ENCODE results near the gene VEZT.
"Not testable (repeated sequence)": the region's sequence is repeated elsewhere in the genome, so short reads cannot be mapped to it uniquely, and the experiment has no call there.

VEZT gene

DNA sequence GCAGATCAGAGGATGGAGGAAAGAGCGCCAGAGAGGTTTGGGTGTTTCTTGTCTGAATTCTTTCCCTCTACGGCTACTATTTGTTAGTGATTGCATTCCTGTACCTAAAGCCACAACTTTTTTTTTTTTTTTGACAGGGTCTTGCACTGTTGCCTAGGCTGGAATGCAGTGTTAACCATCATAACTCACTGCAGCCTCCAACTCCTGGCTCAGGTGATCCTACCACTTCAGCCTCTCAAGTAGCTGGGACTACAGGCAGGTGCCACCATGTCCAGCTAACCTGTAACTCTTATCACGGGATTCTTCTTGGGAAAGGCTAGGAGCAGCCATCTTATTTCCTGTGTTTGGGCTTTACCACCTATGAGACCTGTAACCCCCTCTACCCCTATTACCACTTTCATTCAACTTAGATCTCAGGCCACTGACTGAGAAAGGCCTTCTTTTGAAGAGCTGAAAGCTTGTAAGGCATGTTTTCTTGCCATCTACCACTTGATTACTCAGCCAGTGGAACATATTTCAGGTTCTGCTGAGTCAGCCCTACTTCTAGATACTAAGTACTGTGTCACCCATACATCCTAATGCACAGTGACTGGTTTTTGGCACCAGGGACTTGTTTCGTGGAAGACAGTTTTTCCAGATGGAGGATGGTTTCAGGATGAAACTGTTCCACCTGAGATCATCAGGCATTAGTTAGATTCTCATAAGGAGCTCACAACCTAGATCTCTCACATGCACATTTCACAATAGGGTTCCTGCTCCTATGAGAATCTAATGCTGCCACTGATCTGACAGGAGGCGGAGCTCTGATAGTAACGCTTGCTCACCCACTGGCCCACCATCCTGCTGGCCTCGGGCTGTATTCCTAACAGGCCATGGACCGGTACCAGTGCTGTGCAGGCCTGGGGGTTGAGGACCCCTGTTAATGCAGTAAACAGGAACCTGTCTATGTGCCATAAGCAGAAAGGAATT is 6.9 kb downstream of the VEZT start:
- peak; percentile 62 for DNase-seq (ENCODE audit: low read depth)

DNA sequence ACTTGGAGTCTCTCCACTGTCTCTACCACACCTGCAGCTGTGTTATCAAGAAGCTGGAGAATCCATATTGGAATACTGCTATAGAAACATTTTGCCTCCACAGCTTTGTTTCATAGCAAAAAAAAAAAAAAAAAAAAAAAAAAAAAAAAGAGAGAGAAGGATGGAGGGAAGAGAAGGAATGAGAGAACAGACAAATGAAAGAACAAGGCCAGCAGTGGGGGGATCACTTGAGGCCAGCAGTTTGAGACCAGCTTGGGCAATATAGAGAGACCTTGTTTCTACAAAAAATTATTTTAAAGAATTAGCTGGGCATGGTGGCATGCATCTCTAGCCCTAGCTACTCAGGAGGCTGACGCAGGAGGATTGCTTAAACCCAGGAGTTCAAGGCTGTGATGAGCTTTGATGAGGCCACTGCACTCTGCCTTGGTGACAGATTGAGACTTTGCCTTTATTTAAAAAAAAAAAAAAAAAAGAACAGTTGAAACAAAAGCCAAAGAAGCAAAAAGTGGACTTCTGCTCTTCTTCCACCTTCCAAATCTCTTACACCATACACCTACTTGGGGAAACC is 8.1 kb downstream of the VEZT start:
- DNase-seq (ENCODE audit: low read depth), result no peak

DNA sequence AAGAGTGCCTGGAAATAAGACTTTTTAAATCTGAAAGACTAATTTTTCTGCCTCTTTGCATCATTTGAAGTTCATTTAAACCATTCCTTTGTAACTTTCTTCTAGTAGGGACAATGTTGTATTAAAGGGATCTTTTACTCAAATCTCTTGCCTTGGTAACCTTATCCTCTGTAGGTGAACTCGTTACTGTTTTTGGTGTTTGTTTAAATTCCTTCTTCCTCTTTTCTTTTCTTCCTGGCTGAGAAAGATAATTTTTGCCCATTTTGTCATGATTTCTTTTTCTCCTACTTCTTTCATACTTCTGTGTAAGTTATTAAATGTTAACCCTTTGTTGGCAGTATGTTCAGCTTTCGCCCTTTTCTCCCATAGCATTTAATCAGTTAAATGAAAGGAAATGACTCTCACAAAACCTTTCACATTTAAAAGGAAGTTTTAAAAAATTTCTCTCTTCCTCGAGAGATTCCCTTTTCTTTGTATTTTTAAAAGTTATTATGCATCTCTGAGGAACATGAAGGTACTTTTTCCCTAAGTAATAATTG is 10.3 kb downstream of the VEZT start:
- DNase-seq (ENCODE audit: low read depth), result no peak

DNA sequence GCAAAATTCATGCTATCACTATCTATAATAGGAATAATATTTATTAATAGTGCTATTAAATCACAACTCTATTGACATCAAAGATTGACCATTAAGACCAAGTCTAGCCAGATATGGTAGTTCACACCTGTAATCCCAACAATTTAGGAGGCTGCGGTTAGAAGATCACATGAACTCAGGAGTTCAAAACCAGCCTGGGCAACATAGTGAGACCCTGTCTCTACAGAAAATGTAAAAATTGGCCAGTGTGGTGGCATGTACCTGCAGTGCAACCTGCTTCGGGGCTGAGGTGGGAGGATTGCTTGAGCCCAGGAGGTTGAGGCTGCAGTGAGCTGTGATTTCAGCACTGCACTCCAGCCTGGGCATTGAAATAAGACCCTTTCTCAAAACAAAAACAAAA is 11.0 kb downstream of the VEZT start:
- no peak for DNase-seq (ENCODE audit: low read depth)

DNA sequence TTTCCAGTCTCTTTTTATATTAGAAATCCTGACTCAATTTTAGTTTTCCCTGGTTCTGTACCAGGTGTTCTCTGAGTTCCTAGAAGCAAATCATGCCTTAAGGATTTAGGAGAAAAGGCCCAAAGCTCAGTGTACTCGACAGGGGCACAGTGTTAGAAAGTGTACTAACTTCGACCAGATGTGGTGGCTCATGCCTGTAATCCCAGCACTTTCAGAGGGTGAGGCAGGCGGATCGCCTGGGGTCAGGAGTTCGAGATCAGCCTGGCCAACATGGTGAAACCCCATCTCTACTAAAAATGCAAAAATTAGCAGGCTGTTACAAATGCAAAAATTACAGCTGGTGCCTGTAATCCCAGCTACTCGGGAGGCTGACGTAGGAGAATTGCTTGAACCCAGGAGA is 12.0 kb downstream of the VEZT start:
- no peak for DNase-seq (ENCODE audit: low read depth)

DNA sequence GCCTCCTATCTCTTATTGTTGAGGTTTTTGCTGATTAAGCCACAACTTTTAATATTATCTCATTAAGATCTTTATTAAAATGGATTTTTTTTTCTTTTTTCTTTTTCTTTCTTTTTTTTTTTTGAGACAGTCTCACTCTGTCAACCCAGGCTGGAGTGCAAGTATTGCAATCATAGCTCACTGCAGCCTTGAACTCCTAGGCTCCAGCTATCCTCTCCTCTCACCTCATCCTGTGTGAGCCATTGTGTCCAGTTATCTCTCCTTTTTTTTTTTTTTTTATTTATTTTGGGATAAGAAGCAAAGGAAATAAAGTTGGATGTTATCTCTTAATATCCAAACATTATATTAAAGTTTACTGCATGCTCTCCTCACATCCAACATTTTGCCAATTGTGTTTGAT is 12.7 kb downstream of the VEZT start:
- DNase-seq (ENCODE audit: low read depth), result no peak

DNA sequence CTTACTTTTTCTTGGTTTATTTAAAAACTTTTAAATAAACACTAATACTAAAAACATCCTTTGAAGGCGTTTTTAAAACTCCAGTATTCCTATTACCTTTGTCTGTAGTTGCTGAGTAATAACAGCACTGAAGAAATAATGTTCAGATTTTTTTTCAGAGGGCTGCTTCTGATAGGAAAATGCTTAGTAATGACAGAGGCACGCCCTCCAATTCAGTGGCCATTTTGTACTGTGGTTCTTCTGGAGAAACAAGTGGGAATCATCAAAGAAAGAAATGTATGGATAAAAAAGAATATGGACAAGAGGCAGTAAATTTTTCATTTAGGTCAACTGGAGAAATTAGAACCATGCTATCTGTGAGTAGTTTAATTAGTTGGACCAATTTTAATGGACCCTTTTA is 13.6 kb downstream of the VEZT start:
- no peak for DNase-seq (ENCODE audit: low read depth)

DNA sequence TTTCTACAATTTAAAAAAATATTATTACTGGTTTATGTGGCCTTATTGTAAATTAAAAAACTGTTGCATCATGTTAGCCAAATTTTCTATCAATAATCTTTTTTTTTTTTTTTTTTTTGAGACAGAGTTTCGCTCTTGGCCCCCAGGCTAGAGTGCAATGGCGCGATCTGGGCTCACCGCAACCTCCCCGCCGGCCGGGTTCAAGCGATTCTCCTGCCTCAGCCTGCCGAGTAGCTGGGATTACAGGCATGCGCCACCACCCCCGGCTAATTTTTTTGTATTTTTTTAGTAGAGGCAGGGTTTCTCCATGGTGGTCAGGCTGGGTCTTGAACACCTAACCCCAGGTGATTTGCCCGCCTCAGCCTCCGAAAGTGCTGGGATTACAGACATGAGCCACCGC is 16.6 kb downstream of the VEZT start:
- not testable (repeated sequence) for DNase-seq (ENCODE audit: low read depth)

DNA sequence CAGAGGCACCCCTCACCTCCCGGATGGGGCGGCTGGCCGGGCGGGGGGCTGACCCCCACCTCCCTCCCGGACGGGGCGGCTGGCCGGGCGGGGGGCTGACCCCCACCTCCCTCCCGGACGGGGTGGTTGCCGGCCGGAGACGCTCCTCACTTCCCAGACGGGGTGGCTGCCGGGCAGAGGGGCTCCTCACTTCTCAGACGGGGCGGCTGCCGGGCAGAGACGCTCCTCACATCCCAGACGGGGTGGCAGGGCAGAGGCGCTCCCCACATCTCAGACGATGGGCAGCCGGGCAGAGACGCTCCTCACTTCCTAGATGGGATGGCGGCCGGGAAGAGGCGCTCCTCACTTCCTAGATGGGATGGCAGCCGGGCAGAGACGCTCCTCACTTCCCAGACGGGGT is 18.0 kb downstream of the VEZT start:
- DNase-seq (ENCODE audit: low read depth), result not testable (repeated sequence)

DNA sequence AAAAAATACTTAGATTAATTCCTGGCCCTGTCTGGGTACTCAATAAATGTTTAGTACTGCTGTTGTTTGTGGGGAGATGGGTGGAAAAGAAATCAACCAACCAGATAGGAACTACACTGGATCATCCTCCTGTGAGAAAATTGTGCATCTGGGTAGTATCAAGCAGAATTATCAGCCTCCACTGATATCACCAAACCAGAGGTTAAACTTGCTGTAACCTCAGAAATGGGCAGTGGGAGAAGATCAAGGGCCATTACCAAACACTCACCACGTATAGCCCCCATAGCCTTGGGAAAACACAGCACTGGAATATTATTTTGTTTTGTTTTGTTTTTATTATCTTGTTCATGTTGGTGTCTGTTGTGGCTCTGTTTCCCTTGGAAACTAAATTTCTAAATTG is 19.7 kb downstream of the VEZT start:
- DNase-seq (ENCODE audit: low read depth), result no peak

DNA sequence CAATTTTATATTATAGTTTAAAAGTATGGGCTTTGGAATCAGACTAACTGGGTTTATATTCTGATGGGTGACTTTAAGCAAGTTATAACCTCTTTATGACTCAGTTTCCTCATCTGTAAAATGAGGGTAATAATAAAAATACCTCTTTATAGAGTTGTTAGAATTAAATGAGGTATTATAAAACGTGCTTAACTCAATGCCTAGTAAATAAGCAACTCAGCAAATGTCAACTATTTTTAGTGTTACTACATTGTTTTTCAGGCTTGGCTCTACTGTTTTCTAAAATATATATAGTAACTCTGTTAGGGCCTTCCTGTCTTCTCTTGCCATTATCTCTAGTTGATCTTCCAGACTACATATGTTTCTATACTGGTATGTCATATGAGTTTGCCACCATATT is 20.5 kb downstream of the VEZT start:
- no peak for DNase-seq (ENCODE audit: low read depth)

DNA sequence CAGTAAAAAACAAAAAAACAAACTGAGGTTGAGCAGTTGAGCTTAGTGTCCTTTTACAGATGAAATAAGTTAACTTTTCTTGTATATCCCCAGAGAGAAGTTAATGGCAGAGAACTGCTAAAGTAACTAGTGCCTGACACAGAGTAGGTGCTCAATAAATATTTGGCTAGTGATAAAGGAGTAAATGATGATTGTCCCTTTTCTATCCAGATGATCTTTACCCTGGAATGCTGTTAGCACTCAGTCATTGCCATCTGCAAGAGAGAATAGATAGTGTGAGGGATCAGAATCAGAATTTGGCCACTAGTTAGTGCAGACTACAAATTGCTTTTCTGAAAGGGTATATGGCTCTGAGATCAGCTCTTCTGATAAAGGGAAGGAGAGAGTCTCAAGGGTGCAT is 21.6 kb downstream of the VEZT start:
- DNase-seq (ENCODE audit: low read depth), result no peak

DNA sequence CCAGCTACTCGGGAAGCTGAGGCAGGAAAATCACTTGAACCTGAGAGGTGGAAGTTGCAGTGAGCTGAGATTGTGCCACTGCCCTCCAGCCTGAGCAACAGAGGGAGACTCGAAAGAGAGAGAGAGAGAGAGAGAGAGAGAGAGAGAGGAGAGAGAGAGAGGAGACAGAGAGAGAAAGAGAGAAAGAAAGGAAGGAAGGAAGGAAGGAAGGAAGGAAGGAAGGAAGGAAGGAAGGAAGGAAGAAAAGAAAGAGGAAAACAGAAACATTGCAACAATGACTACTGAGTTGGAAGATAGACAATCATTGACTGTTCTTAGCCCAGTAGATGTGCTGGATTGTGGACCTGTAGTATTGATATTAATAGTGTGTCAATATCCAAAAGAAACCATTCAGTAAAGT is 22.2 kb downstream of the VEZT start:
- not testable (repeated sequence) for DNase-seq (ENCODE audit: low read depth)

DNA sequence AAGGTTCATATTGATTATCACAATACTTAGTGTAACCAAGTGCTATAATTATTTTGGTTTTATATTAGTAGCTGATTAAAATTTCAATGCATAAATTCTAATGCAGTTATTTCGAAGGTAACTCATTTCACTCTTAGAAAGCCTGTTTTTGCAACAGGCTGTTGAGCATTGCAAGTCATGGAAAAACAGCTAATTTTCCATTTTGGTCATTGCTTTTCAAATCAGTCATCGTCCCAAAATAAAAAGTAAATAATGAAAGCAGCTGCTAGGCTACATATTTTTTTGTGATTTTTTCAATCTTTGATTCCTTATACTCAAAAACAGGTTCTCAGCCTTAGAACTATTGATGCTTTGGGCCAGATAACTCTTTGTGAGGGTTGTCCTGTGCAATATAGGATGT is 22.9 kb downstream of the VEZT start:
- DNase-seq (ENCODE audit: low read depth), result peak; percentile 19

DNA sequence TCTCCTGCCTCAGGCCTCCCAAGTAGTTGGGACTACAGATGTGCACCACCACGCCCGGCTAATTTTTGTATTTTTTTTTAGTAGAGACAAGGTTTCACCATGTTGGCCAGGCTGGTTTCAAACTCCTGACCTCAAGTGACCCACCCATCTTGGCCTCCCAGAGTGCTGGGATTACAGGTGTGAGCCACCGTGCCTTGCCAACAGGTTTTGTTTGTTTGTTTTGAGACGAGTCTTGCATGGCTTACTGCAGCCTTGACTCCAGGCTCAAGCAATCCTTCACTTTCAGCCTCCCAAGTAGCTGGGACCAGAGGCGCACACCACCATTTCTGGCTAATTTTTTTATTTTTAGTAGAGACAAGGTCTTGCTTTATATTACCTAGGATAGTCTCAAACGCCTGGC is 23.5 kb downstream of the VEZT start:
- not testable (repeated sequence) for DNase-seq (ENCODE audit: low read depth)

DNA sequence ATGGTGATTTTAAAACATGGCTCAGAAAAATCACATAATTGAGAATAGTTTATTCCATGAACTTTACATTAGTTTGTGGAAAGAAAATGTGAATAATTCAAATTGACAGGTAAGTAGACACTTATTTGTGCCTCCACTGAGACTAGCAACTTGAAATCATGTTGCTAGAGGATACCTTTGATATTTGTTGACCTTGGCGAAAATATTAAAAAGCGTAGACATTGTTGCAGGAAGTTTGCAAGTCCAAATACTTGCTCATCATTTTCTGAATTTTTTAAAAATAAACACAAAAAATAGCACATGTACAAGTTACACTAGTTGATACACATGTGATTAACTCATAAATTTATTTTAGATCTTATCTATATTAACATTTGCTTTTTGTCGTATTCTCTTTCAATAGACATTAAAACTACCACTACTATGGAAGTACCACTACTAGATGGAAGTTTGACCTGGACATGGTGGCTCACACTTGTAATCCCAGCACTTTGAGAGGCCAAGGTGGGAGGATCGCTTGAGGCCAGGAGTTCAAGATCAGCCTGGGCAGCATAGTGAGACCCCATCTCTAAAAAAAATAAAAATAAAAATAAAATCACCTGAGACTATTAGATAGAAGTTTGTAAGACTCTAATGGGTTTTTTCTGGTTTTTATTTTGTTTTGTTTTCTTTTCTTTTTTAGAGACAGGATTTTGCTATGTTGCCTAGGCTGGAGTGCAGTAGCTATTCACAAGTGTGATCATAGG is 24.3 kb downstream of the VEZT start:
- DNase-seq (ENCODE audit: low read depth), result no peak

DNA sequence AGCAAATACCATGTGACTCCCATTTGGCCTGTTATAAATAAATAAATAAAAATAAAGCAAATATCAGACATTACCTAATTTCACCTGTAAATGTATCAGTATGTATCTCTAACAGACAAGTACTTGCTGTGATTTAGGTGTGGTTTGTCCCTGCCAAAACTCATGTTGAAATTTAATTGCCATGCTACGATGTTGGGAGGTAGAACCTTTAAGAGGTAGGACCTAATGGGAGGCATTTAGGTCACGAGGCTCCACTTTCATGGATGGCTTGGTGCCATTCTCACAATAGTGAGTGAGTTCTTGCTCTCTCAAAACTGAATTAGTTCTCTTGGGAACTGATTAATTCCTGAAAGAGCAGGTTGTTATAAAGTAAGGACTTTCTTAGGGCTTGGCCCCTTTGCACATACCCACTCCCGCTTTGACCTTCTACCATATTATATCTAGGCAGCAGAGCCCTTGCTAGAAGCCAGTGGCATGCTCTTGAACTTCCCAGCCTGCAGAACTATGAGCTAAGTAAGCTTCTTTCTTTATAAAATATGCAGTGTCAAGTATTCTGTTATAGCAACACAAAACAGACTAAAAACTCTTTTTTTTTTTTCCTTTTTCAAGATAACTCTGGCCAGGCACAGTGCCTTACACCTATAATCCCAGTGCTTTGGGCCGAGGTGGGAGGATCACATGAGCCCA is 26.0 kb downstream of the VEZT start:
- no peak for DNase-seq (ENCODE audit: low read depth)

DNA sequence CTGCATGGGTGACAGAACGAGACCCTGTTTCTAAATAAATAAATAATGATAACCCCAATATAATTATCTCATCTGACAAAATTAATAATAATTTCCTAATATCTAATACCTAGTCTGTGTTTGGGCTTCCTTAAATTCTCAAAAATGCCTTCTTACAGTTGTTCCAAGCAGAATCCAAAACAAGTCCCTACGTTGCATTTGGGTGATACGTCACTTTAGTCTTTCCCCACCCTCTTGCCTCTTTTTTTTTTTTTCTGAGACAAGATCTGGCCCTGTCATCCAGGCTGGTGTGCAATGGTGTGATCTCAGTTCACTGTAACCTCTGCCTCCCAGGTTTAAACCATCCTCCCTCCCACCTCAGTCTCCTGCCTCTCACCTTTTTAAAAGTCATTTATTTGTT is 26.7 kb downstream of the VEZT start:
- no peak for DNase-seq (ENCODE audit: low read depth)

DNA sequence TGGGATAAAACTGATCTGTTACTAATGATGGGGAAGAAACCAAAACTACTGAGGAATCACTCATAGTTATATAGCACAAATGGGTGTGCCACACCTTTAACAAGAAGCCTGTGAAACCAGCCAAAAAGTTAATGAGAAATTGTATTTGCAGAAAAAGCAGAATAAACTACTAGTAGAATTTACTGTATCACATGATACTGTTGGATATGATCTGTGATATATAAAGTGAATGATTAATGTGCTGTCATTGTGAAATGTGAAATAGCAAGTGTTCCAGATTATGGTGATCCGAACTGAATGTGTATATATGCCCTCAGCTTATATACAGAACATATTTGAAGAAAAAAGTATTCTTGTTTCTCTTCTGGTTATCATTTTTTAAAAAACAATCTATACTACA is 30.5 kb downstream of the VEZT start:
- no peak for DNase-seq (ENCODE audit: low read depth)

DNA sequence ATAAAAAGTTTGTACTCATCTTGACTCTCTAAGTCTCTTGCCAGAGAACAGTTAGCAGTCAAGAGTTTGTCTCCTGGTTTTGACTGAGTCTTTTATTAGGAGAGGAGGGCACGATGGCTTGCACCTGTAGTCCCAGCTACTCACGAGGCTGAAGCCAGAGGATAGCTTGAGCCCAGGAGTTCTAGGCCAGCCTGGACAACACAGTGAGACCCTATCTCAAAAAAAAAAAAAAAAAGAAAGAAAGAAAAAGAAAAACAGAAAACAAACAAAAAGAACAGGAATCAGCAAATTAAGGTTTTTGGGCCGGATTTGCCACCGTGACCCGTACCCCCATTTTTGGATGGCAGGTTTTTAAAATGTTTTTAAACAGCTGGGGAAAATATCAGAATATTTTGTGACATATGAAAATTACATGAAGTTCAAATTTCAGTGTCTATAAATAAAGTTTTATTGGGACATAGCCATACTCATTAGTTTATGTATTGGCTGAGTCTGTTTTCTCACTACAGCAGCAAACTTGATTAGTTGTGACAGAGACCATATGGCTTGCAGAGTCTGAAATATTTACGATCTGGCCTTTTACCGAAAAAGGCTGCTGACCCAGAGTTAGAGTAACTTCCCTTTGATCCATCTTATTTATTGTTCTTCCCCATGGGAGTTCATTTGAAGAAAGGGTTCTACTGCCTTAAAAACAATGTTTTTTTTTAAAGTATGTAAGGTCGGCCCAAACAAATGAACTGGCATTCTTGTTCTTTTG is 31.2 kb downstream of the VEZT start:
- peak; percentile 88 for DNase-seq (ENCODE audit: low read depth)

DNA sequence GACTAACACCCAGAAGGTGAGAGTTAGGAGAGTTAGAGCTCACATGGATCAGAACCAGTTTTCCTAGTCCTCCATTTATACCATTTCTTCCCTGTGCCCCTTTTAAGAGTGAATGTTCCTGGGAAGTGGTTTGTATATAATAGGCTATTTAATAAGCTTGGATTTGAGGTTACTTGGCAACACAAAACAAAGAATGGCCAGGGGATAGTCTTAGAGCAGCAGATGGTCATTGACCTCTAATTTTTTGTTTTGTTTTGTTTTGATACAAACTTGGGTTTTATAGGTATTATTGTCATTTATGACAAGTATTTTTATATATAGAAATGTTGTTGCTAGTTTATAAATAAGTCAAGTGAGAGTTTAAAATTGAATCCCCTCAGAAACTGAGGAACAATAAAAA is 35.8 kb downstream of the VEZT start:
- no peak for DNase-seq (ENCODE audit: low read depth)
